NCI-H524 (cell line): ENCODE results near the gene HAUS1.
A peak's percentile ranks its signal among the peaks of the same experiment; 100 is the strongest.

Experiments
- DNase-seq, 2 experiments: peaks; one replicate each; lab custom pipeline; 2025; lab: John Stamatoyannopoulos, UW

Gene HAUS1

DNA sequence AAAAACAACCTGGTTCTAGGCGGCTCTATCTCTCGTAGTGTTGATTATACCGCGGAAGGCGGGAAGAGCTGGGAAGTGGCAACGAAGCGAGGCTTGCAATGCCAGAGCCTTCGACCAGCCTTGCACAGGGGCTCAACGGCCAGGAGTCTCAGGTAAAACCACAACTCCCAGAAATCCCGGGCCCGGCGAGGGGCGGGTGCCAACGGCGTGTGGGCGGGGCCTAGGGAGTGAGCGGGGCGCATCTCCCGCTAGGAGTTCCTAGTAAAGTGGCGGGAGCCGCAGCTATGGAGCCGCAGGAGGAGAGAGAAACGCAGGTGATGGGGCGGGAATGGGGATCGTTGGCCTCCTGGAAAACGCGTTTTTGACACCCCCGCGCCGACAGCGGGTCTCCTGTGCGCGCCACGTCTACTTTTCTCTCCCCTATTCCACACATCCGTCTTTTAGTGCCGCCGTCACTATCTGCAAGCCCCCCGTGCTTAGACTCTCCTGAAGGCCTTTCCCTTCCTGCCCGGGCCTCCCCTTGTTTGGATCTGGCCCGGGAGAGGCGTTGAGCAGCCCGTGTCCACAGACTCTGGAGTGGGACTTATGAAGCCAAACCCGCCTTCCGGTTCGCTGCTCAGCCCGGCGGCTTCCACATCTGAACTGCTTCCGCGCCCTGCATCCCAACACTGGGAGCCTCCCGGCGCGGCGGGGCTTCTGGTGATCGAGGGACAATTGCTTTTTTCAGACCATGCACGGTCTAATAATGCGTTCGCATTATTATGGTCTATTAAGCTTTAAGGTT, at the start of gene HAUS1:
HAUS1 (plus strand) TSS at position 258 of the 784 bp plus-strand sequence; CDS start at position 285, 27 bp downstream.
- peak; percentile 86 to 93 for DNase-seq

DNA sequence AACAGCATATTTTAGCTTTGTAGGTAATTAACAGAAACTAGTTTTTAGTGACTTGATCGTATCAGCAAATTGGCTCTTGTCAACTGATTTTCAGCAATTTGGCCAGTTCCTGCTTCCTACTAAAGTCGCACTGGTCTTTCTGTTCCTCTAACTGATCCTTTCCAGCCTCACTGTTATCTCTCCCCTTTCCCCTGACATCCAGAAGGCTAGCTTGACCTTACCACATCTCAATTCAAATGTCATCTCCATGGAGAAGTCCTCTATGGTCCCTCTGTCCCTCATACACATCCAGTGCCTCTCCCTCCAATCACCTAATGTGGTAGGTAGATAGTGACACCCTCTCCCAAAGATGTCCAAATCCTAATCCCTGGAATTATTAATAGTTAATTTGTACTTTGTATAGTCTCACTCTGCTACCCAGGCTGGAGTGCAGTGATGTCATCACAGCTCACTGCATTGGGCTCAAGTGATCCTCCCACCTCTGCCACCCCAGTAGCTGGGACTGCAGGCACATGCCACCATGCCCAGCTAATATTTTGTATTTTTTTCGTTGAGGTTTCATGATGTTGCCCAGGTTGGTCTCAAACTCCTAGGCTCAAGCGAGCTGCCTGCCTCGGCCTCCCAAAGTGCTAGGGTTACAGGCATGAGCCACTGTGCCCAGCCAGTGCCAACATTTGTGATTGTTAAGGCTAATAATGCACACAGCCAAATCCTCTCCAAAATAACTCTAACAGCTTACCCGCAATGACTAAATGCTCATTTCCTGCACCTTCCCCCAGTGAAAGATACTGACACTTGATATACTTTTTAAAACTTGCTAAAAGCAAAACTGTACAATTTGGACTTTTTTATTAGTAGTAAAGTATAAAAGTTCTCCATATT, 49.0 kb upstream of the HAUS1 start:
- no peak for DNase-seq

DNA sequence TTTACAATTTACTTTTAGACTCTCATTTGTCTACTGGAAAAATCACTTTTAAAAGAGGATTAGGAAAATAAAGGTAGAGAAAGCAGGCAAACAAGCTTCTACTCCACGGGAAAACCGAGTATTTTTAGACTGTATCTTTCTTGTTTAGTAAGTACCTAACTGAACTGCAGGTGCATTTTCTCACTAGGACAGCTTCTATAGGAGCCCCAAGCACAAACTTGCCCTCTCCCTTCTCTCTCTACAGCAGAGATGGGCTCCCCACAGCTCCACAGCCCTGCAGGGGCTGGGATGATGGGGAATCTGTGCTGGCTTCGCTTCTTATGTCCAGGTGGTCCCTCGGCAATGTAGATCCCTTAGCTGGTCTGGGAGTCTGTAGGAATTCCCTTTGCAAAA, 48.4 kb upstream of the HAUS1 start:
- DNase-seq = no peak

GRCh38 chr18:46060359-46060841, 43.8 kb upstream of the HAUS1 start:
- no peak for DNase-seq

DNA sequence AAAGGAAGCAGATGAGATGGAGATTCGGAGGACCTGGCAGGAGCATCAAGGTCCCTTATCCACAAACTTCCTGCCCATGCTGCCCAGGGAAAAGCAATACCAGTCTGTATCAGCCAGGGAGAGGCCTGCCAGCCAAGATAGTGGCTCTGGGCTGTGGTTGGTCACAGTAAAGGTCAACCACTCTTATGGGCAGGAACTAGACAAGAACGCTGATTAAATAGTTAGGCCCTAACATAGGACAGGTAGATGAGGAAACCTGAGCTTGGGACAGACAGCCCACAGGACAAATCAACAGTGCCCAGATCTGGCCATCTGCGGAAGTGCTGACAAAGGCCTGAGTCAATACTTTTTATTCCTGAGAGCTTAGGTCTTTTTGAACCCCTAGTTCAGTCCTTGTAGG, 42.8 kb upstream of the HAUS1 start:
- DNase-seq = no peak

DNA sequence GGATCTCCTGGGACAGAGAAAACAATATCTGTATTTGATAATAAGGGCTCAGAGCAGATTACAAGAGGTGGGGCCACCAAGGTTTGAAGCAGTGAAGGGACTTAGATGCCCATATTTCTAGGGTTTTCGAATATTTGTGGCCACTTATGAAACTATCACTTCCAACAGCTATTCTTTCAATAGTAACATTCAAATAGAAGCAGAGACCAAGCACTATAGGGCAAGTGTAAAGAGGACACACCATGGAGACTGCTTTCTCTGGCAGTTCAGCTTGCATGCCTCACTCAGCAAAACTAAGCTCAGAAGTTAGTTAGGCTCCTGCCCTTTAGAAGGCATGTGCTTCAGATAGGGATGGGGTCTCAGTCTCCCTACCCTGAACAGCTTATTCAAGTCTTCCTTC, 42.4 kb upstream of the HAUS1 start:
- DNase-seq = no peak

DNA sequence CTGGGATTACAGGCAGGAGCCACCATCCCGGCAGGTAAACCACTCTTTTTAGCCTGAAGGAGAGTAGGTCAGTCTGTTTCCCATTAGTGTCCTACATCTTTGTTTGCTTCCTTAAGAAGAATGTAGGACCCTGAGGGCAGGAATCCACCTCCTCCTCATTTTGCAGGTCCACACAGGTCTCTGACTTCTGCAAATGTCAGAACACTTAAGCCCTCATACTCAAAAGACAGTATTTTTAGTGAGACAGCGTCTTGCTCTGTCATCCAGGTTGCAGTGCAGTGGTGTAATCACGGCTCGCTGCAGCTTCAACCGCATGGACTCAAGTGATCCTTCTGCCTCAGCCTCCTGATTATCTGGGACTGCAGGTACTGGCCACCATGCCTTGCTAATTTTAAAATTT, 41.4 kb upstream of the HAUS1 start:
- no peak for DNase-seq

GRCh38 chr18:46067438-46068007, 36.7 kb upstream of the HAUS1 start:
- no peak for DNase-seq

DNA sequence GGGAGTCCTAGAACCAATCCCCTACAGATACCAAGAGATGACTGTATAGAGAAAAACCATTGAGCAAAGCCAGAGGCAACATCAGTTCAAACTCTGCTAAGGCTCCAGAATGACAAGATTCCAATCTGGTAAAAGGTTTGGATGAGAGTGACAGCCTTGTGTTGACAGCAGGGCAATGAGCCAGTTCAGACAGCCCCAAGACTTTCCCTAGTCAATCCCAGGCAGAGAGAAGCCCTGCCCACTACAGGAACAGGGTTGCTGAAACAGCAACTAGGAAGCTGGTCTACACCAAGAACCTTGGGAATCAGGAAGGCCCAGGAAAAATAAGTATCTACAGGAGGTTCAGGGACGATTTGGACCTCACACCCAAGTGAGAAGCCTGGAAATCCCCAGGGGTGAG, 35.4 kb upstream of the HAUS1 start:
- DNase-seq = no peak

DNA sequence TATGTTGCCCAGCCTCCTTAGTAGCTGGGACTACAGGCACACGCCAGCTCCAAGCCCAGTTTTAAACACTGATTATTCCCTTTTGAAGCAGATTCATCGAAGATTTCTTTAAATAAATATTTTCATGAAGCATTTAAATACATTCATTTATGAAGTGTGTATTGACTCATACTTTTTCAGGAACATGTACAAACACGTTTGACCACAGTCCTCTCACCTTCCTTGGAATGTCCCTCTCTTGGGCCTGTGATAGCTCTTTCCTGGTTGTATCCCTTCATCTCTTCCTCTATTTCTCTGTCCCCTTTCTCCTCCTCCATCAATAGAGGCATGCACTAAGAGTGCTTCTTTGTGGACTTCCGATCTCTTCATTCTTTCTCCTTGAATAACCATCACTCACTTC, 34.7 kb upstream of the HAUS1 start:
- DNase-seq = no peak

GRCh38 chr18:46070232-46070631, 34.0 kb upstream of the HAUS1 start:
- no peak for DNase-seq

DNA sequence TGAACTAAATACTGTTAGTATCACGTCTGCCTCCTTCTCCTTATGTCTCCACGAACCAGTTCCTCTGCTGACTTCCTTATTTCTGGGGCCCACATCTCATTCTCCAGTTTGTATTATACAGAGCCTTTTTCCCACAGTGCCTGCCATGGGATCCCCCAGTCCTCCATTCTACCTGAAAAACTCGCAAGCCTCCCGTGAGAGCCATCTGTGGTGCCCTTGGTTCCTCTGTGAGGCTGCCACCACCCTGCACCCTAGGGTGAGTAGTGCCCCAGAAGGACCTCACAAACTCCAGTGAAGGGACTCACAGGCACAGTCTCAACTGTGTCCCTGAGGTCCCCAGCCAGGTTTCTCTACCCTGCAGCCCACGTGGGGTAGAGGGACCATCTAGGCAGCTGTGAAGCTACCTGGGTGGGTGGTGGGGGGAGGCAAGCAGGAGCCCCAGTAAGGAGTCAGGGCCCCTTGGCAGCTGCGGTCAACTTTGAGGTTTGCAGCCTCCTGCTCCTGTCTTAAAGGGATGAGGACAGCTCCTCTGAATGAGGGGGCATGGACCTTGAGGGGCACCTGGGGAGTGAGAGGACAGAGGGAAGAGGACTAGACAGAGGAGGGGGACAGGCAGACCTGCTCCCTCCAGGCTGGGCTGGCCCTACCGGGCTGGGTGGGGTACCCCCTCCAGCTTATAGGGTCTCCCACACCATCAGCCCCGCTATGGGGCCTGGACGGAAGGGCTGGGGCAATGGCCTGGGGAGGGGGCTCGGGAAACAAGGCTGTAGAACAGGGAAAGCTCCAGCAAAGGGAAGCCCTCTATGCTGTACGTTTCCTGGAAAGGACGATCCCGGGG, 33.2 kb upstream of the HAUS1 start:
- DNase-seq = no peak

DNA sequence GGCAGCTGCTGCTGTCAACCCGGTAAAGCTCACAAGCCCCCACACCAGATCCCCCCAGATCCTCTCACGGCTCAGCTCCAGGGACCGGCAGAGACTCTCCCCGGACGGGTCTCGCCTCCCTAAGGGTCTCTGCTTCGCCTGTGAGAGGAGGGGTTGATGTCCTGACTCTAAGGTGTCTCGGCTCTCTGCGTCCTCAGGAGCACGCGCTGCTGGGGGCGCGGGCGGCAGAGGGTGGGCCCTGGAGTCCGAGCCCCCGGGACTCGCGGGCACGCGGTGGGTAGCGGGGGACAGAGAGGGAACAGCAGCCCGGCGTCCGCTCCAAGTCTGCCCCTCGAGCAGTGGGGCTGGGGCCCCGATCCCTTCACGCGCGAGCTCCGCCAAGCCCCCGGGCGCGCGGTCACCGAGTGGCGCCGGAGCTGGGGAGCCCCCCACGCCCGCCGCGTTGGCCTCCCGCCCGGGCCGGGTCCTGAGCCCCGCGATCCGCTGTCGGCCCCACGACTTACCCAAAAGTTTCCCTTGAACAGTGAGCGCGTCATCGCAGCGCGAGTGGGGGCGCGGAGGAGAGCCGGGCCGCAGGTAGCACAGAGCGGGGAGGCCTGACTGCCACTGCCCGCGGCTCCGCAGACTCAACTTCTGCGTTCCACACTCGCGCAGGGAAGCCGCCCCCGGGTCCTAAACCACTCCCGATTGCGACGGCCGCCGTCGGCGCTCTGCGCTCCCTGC, 32.4 kb upstream of the HAUS1 start, which contains the start of gene PSTPIP2:
PSTPIP2 (minus strand) TSS at position 608 of the 723 bp plus-strand sequence; CDS start at position 536, 72 bp downstream.
- peak in 1 of 2 experiments; percentile 15 for DNase-seq

GRCh38 chr18:46072376-46072867, 31.8 kb upstream of the HAUS1 start:
- no peak for DNase-seq

DNA sequence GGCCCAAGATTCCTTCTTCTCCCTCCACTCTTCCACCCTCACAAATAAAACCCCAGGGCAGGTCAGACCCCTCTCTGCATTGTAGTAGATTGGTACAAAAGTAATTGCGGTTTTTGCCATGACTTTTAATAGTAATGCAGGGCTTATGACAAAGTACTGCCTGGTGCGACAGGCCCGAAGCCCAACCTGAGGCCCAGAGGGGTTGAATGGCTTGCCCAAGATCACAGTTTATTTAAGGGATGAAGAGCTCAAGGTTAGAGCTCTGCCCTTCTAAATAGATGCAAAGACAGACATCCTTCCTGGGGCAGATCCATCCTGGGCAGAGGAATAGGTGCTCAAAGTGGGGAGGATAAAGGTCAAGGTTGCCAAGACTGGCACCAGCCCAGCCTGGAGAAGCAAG, 31.2 kb upstream of the HAUS1 start:
- no peak for DNase-seq

DNA sequence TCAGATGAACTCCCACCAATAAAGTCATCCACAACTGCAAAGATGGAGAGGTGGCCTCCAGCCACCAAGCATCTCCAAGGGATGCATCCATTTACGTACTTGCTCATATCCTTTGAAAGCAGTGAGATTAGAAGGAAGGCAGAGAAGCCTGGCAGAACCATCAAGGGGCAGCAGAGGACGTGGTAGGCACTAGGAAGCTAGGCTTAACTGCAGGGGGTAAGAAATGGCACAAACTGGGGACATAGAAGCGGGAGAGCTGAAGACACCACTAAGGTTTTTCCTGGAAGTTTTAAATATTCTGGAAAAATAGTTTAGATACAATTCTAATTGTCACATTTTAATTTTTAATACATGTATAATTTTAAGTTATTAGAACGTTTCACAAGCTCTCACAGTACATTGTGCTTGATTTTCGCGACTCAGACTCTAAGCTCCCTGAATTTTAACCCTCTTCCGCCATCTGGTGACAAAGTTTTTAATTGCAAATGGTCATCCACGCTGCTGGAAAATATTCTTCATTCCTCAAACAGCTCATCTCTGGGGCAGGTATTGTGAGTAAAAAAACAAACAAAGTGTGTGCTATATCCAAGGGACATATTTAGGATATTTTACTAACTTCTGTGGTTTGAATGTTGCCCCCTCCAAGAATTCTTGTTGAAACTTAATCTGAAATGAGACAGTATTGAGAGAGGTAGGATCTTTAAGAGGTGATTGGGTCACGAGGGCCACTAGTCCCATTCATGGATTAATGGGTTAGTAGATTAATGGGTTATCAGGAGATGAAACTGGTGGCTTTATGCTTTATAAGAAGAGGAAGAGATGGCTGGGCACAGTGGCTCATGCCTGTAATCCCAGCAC, 30.5 kb upstream of the HAUS1 start:
- peak; percentile 7 to 72 for DNase-seq

GRCh38 chr18:46079336-46079735, 24.8 kb upstream of the HAUS1 start:
- DNase-seq = no peak

DNA sequence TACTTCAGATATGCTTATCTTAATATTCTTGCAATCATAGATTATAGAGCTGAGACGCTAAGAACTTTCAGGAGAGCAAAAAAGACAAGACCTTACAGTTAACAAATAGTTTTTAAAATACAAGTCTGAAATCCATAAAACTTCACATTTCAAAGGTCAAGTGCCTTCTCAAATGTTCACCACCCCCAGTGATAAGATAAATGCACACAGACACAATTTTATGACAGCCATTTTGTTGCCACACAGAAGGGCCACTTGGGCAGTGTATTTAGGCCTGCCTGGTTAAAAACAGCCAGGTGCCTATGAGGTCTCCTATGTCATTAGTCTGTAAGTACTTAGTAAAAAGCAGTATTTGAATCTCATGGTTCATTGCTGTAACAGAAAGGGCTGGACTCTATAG, 24.0 kb upstream of the HAUS1 start:
- no peak for DNase-seq

GRCh38 chr18:46084431-46084830, 19.8 kb upstream of the HAUS1 start:
- no peak for DNase-seq

- DNase-seq = peak; percentile 72 to 84
Measured at GRCh38 chr18:46088501-46088900, 15.7 kb upstream of the HAUS1 start.
